ENCODE data around the gene SHANK2. TPM values are rescaled to one million over a fixed set of nuclear protein-coding genes. Genes with fewer than 3 reads are reported as not detected.
A peak's percentile ranks its signal among the peaks of the same experiment; 100 is the strongest.
"Not testable (repeated sequence)": the region's sequence is repeated elsewhere in the genome, so short reads cannot be mapped to it uniquely, and the experiment has no call there.

Gene SHANK2
- total RNA-seq, 1 donor from 2014 or later = 10.0 TPM

GRCh38 chr11:71236836-71237475, 15.4 kb downstream of the SHANK2 start:
- no peaks in the 10 kb centered on the region for H3K27me3 Mint-ChIP-seq (ENCODE audit: low read depth)
- no peaks in the 10 kb centered on the region for H3K36me3 Mint-ChIP-seq (ENCODE audit: low read depth)
- DNase-seq (ENCODE audit: low read depth, low spot score) = no peak
- H3K9me3 Mint-ChIP-seq = no peaks in the 10 kb centered on the region
- H3K4me1 Mint-ChIP-seq = peaks cover 16% of the 10 kb centered on the region
- H3K27ac Mint-ChIP-seq (ENCODE audit: unreplicated experiment) = no peak overlapping the region
- H3K4me3 Mint-ChIP-seq = no peak overlapping the region
- TF ChIP-seq, protein P1, sequence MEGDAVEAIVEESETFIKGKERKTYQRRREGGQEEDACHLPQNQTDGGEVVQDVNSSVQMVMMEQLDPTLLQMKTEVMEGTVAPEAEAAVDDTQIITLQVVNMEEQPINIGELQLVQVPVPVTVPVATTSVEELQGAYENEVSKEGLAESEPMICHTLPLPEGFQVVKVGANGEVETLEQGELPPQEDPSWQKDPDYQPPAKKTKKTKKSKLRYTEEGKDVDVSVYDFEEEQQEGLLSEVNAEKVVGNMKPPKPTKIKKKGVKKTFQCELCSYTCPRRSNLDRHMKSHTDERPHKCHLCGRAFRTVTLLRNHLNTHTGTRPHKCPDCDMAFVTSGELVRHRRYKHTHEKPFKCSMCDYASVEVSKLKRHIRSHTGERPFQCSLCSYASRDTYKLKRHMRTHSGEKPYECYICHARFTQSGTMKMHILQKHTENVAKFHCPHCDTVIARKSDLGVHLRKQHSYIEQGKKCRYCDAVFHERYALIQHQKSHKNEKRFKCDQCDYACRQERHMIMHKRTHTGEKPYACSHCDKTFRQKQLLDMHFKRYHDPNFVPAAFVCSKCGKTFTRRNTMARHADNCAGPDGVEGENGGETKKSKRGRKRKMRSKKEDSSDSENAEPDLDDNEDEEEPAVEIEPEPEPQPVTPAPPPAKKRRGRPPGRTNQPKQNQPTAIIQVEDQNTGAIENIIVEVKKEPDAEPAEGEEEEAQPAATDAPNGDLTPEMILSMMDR (conservative IDR thresholded peaks at IDR 0.05) = no peak

DNA sequence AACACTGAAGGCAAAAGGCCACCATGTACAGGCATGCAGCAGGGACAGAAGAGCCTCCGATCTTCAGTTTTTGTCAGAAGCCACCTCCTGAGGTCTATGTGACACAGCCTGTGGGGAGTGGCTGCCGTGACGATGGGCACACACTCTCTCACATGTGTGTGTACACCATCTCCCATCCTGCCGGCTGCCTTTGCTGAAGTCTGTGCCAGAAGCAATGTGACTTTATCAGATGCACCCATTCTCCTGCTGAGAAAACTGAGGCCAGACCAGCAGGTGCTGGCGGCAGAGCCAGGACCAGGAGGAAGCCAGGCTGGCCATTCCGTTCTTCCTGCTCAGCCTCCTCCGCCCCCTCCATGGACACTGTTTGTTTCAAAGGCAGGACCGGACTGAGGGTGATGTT, 16.7 kb downstream of the SHANK2 start:
- Mint-ChIP-seq H3K36me3 (ENCODE audit: low read depth) (no peaks in the 10 kb centered on the region), H3K27ac (ENCODE audit: unreplicated experiment) (no peak overlapping the region), H3K4me1 (peaks cover 8% of the 10 kb centered on the region), H3K27me3 (ENCODE audit: low read depth) (peaks cover 3% of the 10 kb centered on the region), H3K9me3 (no peaks in the 10 kb centered on the region), H3K4me3 (no peak overlapping the region)
- TF ChIP-seq, protein P1 (conservative IDR thresholded peaks at IDR 0.05) = no peak
- DNase-seq (ENCODE audit: low read depth, low spot score) = no peak

GRCh38 chr11:71233896-71234852, 18.2 kb downstream of the SHANK2 start:
- H3K4me3 Mint-ChIP-seq; H3K36me3 Mint-ChIP-seq (ENCODE audit: low read depth); DNase-seq (ENCODE audit: low read depth, low spot score); H3K9me3 Mint-ChIP-seq; H3K4me1 Mint-ChIP-seq; H3K27me3 Mint-ChIP-seq (ENCODE audit: low read depth): not testable (repeated sequence)
- peak overlapping the region; percentile 75 for H3K27ac Mint-ChIP-seq (ENCODE audit: unreplicated experiment)

DNA sequence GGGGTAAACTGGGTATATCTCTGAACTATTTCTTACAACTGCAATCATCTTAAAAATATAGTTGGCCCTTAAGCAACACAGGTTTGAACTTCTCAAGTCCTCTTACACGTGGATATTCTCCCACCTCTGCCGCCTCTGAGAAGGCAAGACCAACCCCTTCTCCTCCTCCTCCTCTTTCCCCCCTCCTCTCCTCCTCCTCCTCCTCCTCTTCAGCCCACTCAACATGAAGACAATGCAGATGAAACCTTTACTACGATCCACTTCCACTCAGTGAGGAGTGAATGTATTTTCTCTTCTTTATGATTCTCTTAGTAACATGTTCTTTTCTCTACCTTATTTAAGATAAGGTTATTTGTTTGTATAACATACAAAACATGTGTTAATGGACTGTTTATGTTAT, 20.0 kb downstream of the SHANK2 start:
- H3K9me3 Mint-ChIP-seq = peaks cover 9% of the 10 kb centered on the region
- no peaks in the 10 kb centered on the region for H3K36me3 Mint-ChIP-seq (ENCODE audit: low read depth)
- no peak for DNase-seq (ENCODE audit: low read depth, low spot score)
- no peak overlapping the region for H3K27ac Mint-ChIP-seq (ENCODE audit: unreplicated experiment)
- peaks cover 2% of the 10 kb centered on the region for H3K4me1 Mint-ChIP-seq
- no peak overlapping the region for H3K4me3 Mint-ChIP-seq
- TF ChIP-seq, protein P1 (conservative IDR thresholded peaks at IDR 0.05) = no peak
- peaks cover 6% of the 10 kb centered on the region for H3K27me3 Mint-ChIP-seq (ENCODE audit: low read depth)

GRCh38 chr11:71228961-71229360, 23.4 kb downstream of the SHANK2 start:
- TF ChIP-seq, protein P1 (conservative IDR thresholded peaks at IDR 0.05) = no peak
- Mint-ChIP-seq H3K27ac (ENCODE audit: unreplicated experiment) (no peak overlapping the region), H3K27me3 (ENCODE audit: low read depth) (peaks cover 10% of the 10 kb centered on the region), H3K4me1 (no peaks in the 10 kb centered on the region), H3K36me3 (ENCODE audit: low read depth) (peaks cover 2% of the 10 kb centered on the region), H3K9me3 (peaks cover 18% of the 10 kb centered on the region), H3K4me3 (no peak overlapping the region)
- no peak for DNase-seq (ENCODE audit: low read depth, low spot score)

Measured in neural crest cell (in vitro differentiated cells).